ENCODE measurements around the gene SMARCC1.

DNA sequence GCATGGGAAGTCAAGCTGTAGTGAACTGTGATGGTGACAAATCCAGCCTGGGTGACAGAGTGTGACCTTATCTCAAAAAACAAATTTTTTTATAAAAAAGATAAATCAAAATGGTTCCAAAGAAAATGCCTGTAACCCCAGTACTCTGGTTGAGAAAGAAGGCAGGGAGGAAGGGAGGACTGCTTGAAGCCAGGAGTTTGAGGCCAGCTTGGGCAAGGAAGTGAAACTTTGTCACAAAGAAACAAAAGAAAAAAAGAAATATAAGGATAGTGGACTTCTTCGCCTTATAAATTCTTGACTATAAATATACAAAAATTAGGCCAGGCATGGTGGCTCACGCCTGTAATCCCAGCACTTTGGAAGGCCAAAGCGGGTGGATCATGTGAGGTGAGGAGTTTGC is 34.1 kb downstream of the SMARCC1 start:
- TF ChIP-seq, protein P1, sequence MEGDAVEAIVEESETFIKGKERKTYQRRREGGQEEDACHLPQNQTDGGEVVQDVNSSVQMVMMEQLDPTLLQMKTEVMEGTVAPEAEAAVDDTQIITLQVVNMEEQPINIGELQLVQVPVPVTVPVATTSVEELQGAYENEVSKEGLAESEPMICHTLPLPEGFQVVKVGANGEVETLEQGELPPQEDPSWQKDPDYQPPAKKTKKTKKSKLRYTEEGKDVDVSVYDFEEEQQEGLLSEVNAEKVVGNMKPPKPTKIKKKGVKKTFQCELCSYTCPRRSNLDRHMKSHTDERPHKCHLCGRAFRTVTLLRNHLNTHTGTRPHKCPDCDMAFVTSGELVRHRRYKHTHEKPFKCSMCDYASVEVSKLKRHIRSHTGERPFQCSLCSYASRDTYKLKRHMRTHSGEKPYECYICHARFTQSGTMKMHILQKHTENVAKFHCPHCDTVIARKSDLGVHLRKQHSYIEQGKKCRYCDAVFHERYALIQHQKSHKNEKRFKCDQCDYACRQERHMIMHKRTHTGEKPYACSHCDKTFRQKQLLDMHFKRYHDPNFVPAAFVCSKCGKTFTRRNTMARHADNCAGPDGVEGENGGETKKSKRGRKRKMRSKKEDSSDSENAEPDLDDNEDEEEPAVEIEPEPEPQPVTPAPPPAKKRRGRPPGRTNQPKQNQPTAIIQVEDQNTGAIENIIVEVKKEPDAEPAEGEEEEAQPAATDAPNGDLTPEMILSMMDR (IDR thresholded peaks at IDR 0.05; ENCODE audit: low read length), result no peak
- TF ChIP-seq EZH2 (optimal IDR thresholded peaks at IDR 0.05; ENCODE audit: low read depth, low read length), result no peak
